T-helper 17 cell (primary cell): ENCODE measurements around the gene FKBP5. TPM values are rescaled to one million over a fixed set of nuclear protein-coding genes. Genes with fewer than 3 reads are reported as not detected.
"Not testable (repeated sequence)": the region's sequence is repeated elsewhere in the genome, so short reads cannot be mapped to it uniquely, and the experiment has no call there.

ENCODE experiments used
- ATAC-seq: fragments of 150-1000 bp; cut with Tn5 transposase; 2 replicates; pipeline ENCODE4 v1.10.0; 2021; ENCODE audit warnings: mild to moderate bottlenecking, moderate library complexity
- DNase-seq, 3 donors: peaks; one replicate each; pipeline versions ENCODE4 v3.0.0 to v3.0.0-alpha.2; 2020 to 2021
- H3K9me3 ChIP-seq: one replicate; pipeline ENCODE4 v1.7.0; 2013; ENCODE audit warnings: low read length, mild to moderate bottlenecking; ENCODE audit not compliant: control insufficient read depth, poor library complexity, severe bottlenecking
- H3K27ac Mint-ChIP-seq: one replicate; pipeline ENCODE4 v1.8.0; 2022; ENCODE audit warnings: mild to moderate bottlenecking, moderate library complexity, mixed read lengths
- H3K27me3 Mint-ChIP-seq: one replicate; pipeline ENCODE4 v1.8.0; 2022; ENCODE audit warnings: mixed read lengths
- H3K36me3 Mint-ChIP-seq: one replicate; pipeline ENCODE4 v1.8.0; 2022; ENCODE audit warnings: low read depth, mixed read lengths
- H3K4me1 Mint-ChIP-seq: one replicate; pipeline ENCODE4 v1.8.0; 2022; ENCODE audit warnings: mild to moderate bottlenecking, mixed read lengths
- H3K4me3 Mint-ChIP-seq: one replicate; pipeline ENCODE4 v1.8.0; 2022; ENCODE audit warnings: mild to moderate bottlenecking, moderate library complexity, mixed read lengths
- total RNA-seq, 4 donors: library from RNA in 2 of 4; stranded (reverse) in 2 of 4; gene quantifications; one replicate each; pipeline ENCODE4 v1.2.3 and lab custom pipeline; 2022 to 2026

FKBP5 gene
- total RNA-seq, 2 donors from 2014 or later: 53.3 to 60.8 TPM

DNA sequence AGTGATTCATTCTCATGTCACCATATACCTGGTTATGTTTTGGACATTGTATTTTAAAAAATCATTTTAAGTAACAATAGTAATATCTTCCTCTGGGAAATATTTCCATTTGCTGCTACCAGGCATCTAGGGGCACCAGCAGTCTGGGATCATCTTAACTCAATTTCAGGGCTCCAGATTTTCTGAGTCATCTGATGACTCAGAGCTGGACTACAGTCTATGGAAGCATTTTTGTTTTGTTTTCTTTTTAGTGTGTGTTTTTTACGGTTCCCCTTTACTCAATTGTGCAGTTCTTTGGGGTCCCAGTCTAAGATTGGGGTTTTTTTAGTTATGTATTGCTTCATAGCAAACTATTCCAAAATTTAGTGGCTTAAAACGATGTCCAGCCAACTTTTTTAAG, 5.7 kb upstream of the FKBP5 start:
- ATAC-seq (no peak), DNase-seq (no peak)
- H3K9me3 ChIP-seq: no peaks in the 10 kb centered on the region

DNA sequence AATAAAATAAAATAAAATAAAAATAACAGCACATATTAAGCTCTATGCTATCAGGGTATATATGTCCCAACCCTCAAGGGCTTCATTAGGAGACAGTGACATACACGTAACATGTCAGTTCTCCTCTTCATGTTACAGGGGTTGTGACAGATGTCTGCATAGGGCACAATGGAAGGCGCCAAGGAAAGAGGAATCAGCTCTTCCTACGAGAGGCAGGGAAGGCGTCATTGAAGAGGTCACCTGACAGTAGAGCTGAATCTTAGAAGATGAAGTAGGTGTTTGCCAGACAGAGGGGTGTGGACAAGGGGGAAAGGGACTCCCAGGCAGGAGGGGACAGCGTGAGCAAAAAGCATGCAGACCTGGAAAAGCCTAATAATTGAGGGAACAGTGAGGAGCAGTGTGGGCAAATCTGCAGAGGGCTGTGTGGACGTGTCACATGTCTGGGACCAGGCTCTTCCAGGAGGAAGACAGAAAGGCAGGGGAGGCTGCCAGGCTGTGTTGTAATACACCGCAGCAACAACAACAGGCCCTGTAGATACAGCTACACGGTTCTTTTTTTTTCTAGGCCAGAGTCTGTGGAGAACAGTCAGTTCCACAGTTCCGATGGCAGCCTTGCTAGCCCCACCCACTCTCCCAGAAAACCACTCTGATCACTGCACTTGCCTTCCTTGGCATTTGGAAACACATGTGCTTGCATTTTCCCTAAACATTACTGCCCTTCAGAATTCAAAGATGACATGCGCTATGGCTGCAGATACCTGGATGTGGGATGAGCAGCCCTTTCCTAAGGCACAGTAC, 2.5 kb upstream of the FKBP5 start:
- no peaks in the 10 kb centered on the region for H3K9me3 ChIP-seq
- no peak for ATAC-seq
- no peaks in the 10 kb centered on the region for H3K27me3 Mint-ChIP-seq
- H3K27ac Mint-ChIP-seq: no peak overlapping the region
- H3K4me1 Mint-ChIP-seq: peaks cover 12% of the 10 kb centered on the region
- DNase-seq: no peak
- H3K36me3 Mint-ChIP-seq: peaks cover 3% of the 10 kb centered on the region
- H3K4me3 Mint-ChIP-seq: no peak overlapping the region

More for the DNA sequence above, 5.7 kb upstream of the FKBP5 start:
- H3K27me3 Mint-ChIP-seq: no peaks in the 10 kb centered on the region
- H3K4me1 Mint-ChIP-seq: peaks cover 3% of the 10 kb centered on the region
- no peak overlapping the region for H3K27ac Mint-ChIP-seq
- H3K4me3 Mint-ChIP-seq: no peak overlapping the region
- no peaks in the 10 kb centered on the region for H3K36me3 Mint-ChIP-seq

DNA sequence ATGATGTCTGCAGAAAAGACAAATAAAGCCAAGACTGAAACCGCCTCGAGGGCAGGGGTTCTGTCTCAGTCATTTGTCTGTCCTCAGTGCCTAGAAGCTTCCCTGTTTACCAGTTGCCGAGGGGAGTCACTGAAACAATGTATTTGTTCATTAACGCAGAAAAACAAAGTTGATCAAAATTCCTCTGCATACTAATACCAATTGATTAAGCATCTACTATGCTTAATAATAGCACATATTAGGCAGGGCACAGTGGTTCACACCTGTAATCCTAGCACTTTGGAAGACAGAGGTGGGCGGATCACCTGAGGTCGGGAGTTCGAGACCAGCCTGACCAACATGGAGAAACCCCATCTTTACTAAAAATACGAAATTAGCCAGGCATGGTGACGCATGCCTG, 1.8 kb upstream of the FKBP5 start:
- ATAC-seq: no peak
- no peaks in the 10 kb centered on the region for H3K27me3 Mint-ChIP-seq
- H3K4me1 Mint-ChIP-seq: peaks cover 12% of the 10 kb centered on the region

DNA sequence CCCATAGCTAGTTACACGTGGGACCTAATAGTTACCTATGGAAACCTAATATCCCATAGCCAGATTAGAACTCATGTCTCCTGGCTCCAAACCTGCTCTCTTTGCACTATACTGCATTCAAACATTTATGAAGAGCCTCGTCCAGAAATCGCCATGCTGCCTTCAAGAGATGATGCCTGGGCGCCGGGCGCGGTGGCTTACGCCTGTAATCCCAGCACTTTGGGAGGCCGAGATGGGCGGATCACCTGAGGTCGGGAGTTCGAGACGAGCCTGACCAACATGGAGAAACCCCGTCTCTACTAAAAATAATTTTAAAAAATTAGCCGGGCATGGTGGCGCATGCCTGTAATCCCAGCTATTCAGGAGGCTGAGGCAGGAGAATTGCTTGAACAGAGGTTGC, 1.3 kb upstream of the FKBP5 start:
- peak overlapping the region; percentile 88 for H3K4me3 Mint-ChIP-seq

More for the DNA sequence above, 1.8 kb upstream of the FKBP5 start:
- Mint-ChIP-seq H3K36me3 (peaks cover 3% of the 10 kb centered on the region), H3K27ac (peak overlapping the region; percentile 88), H3K4me3 (no peak overlapping the region)
- H3K9me3 ChIP-seq: no peaks in the 10 kb centered on the region
- no peak for DNase-seq

DNA sequence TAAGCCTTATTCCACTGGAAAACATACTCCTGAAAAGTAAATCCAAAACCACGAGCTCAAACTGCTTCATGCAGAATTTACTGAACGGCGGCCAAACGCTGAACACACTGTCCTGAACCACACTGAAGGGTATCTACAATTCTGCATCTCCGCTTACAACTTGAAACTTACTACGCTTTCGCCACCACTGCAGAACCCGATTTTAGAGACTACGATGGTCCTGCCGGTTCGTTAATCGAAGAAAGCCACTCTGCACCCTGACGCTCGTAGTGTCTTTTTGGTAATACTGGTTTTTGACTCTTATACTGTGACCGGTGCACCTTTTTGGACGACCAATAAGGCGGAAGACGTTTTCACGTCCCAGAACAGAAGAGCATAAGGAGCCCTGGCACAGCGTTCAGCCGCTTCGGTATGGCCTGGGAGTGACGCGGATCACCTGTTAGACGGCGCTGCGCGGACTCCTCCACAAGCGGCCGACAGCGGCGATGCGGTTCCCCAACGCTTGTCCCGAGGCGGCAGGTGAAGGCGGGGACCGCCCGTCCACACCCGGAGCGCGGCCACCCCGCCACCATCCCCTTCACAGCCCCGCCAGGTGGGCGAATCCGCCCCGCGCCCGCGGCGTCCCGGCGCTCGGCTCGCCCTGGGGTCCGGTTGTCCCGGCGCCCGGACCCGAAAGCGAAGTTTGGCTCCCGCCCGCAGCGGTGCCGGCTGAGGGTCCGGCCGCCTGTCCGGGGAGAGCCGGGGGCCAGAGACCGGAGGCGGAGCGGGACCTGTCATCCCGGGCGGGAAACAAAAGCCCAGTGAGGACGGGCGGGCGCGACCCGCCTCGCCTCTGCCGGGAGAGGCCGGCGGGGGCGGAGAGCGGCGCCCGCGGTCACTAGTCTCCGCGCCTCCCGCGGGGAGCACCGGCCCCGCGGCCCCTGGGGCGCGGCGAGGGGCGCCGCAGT, 784 bp downstream of the FKBP5 start:
- Mint-ChIP-seq H3K4me1 (peaks cover 12% of the 10 kb centered on the region), H3K27ac (peak overlapping the region; percentile 92), H3K4me3 (peak overlapping the region; percentile 99), H3K27me3 (no peaks in the 10 kb centered on the region), H3K36me3 (peaks cover 3% of the 10 kb centered on the region)
- ATAC-seq (peak; percentile 54), DNase-seq (peak; percentile 27 to 45 (median 40))
- no peaks in the 10 kb centered on the region for H3K9me3 ChIP-seq

More for the DNA sequence above, 1.3 kb upstream of the FKBP5 start:
- peaks cover 12% of the 10 kb centered on the region for H3K4me1 Mint-ChIP-seq
- H3K9me3 ChIP-seq, DNase-seq, H3K27me3 Mint-ChIP-seq, H3K36me3 Mint-ChIP-seq, ATAC-seq: not testable (repeated sequence)
- H3K27ac Mint-ChIP-seq: peak overlapping the region; percentile 88

DNA sequence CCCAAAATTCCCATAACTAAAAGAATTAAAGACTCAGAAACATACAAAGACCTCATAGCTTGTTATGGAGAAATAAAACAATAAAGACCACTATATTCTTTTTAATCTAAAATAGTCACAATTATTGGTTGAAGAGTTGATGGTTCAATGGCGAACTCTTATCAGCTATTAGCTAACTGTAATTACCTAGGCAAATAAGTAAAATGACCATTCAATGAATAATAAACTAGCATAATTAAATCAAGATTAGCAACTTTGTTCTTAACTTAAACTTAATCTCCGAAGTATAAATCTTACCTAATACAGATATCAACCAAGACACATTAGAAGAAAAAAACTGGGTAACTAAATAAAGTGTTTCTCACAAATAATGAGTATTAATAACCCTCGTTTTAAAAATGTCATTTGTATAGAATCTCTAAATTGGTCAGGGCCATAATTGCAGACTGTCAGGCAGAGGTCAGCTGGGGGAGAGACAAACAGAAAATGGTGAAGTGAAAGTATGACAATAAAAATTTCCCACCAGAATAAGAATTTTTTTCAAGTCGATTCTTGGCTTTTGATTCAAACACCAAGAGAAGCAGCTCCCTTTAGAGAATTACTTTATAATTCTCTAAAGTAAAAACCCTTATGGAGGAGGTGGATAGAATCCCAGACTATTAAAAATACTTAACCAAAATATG, 1.7 kb downstream of the FKBP5 start:
- ATAC-seq: no peak
- H3K4me3 Mint-ChIP-seq: peak overlapping the region; percentile 99
- peaks cover 18% of the 10 kb centered on the region for H3K4me1 Mint-ChIP-seq
- peaks cover 3% of the 10 kb centered on the region for H3K36me3 Mint-ChIP-seq
- no peaks in the 10 kb centered on the region for H3K27me3 Mint-ChIP-seq
- no peaks in the 10 kb centered on the region for H3K9me3 ChIP-seq
- no peak for DNase-seq
- H3K27ac Mint-ChIP-seq: peak overlapping the region; percentile 92

DNA sequence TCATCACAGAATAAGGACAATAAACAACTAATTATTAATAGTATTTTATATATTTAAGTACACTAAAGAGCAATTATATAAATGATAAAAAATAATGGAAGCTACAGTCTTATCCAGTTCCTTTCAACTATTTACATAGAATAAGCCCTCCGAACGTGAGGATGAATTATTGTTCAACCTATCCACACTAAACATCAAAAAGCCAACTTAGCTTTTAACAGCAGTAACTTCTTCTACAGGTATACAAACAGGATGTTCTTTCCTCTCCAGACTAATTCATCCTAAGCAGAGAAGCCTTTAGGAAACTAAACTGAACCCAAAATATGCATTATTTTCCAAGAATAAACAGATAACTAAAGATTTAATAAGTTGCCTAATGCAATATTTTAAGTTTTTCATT, 2.3 kb downstream of the FKBP5 start:
- Mint-ChIP-seq H3K27me3 (no peaks in the 10 kb centered on the region), H3K4me3 (peak overlapping the region; percentile 99), H3K27ac (peak overlapping the region; percentile 92), H3K4me1 (peaks cover 22% of the 10 kb centered on the region), H3K36me3 (peaks cover 3% of the 10 kb centered on the region)
- DNase-seq (no peak), ATAC-seq (no peak)
- no peaks in the 10 kb centered on the region for H3K9me3 ChIP-seq

DNA sequence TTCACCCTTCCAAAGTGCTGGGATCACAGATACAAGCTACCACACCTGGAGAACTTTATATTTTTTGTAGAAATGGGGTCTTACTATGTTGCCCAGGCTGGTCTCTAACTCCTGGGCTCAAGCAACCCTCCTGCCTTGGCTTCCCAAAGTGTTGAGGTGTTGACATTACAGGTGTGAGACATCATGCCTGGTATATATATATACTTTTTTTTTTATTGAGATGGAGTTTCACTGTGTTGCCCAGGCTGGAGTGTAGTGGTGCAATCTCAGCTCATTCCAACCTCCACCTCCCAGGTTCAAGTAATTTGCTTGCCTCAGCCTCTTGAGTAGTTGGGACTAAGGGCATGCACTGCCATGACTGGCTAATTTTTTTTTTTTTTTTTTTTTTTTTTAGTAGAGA, 5.4 kb downstream of the FKBP5 start:
- Mint-ChIP-seq H3K4me3 (no peak overlapping the region), H3K4me1 (peaks cover 28% of the 10 kb centered on the region), H3K36me3 (peaks cover 3% of the 10 kb centered on the region), H3K27me3 (no peaks in the 10 kb centered on the region), H3K27ac (peak overlapping the region; percentile 89)
- ATAC-seq (no peak), DNase-seq (no peak)
- H3K9me3 ChIP-seq: no peaks in the 10 kb centered on the region

DNA sequence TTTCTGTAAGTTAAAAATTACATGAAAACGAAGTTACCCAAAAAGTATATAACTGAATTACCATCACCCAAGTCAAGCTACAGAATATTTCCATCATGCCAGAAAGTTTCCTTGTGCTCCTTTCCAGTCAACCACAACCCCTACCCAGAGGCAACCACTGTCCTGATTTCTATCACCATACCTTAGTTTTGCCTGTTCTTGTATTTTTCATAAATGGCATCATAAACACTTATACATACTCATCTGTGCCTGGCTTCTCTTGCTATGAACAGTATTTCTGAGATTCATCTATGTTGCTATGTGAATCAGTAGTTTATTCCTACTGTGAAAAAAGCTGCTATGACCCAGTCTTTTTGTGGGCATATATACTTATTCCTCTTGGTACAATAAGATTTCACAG, 7.4 kb downstream of the FKBP5 start:
- Mint-ChIP-seq H3K4me1 (peaks cover 34% of the 10 kb centered on the region), H3K36me3 (peaks cover 3% of the 10 kb centered on the region), H3K4me3 (no peak overlapping the region), H3K27me3 (no peaks in the 10 kb centered on the region), H3K27ac (peak overlapping the region; percentile 89)
- peak; percentile 24 for ATAC-seq
- H3K9me3 ChIP-seq: no peaks in the 10 kb centered on the region
- no peak for DNase-seq

DNA sequence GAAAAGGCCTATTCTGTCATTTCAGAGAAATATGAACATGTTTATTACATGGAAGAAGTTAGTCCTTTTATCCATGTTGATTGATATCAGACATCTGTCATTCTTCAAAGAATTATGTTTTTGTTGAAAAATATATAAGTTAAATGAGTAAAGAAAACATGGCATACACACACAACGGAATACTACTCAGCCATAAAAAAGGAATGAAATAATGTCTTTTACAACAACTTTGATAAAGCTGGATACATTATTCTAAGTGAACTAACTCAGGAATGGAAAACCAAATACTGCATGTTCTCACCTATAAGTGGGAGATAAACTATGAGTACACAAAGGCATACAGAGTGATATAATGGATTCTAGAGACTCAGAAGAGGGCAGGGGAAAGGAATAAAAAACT, 9.3 kb downstream of the FKBP5 start:
- Mint-ChIP-seq H3K27ac (peak overlapping the region; percentile 92), H3K27me3 (no peaks in the 10 kb centered on the region), H3K4me3 (no peak overlapping the region), H3K4me1 (peaks cover 50% of the 10 kb centered on the region), H3K36me3 (peaks cover 6% of the 10 kb centered on the region)
- H3K9me3 ChIP-seq: no peaks in the 10 kb centered on the region
- no peak for DNase-seq
- ATAC-seq: no peak

DNA sequence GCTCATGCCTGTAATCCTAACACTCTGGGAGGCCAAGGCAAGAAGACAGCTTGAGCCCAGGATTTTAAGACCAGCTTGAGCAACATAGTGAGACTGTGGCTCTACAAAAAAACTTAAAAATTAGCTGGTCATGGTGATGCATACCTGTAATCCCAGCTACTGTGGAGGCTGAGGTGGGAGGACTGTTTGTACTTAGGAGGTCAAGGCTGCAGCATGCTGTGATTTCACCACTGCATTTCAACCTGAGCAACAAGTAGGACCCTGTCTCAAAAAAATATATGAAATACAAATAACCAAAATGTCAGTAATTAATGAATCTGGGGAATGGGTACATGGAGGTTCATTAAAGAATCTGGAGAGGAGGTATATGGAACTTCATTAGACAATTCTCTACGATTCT, 9.9 kb downstream of the FKBP5 start:
- Mint-ChIP-seq H3K27ac (peak overlapping the region; percentile 92), H3K36me3 (peaks cover 6% of the 10 kb centered on the region), H3K27me3 (no peaks in the 10 kb centered on the region), H3K4me3 (peak overlapping the region; percentile 82), H3K4me1 (peaks cover 56% of the 10 kb centered on the region)
- ATAC-seq: no peak
- H3K9me3 ChIP-seq: no peaks in the 10 kb centered on the region
- no peak for DNase-seq

DNA sequence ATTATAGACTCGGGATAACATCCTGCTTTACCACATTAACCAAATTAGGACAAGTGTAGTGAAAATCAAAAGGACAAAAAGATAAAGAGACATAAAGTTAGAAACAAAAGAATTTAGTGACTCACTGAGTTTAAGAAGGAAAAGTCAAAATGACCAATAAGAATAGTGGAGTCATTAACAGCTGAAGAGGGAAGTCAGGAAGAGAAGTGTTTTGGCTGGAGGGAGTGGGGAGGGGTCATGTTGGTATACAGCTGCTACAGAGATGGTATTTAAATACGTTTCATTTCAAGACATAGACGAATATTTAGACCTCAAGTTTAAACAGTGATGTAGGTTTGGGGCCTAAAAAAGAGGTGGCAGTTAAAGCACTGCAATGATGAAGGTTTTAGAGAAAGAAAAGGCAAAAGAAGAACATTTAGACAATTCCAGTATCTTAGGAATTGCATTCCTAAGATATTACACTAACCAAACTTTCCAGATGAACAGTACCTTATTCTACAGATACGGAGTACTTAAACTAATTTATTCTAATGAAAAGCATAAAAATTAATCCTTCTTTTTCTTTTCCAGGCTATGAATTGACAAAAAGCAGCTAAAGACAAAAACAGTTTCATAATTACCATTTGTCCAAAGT, 10.6 kb downstream of the FKBP5 start:
- DNase-seq (no peak), ATAC-seq (peak; percentile 29)
- Mint-ChIP-seq H3K36me3 (peaks cover 6% of the 10 kb centered on the region), H3K27me3 (no peaks in the 10 kb centered on the region), H3K27ac (peak overlapping the region; percentile 92), H3K4me1 (peaks cover 59% of the 10 kb centered on the region), H3K4me3 (peak overlapping the region; percentile 82)
- H3K9me3 ChIP-seq: no peaks in the 10 kb centered on the region
